ENCODE data around the gene FAF2. TPM values are rescaled to one million over a fixed set of nuclear protein-coding genes. Genes with fewer than 3 reads are reported as not detected.

FAF2 gene
- total RNA-seq, 1 experiment from 2014 or later, result 32.9 TPM

DNA sequence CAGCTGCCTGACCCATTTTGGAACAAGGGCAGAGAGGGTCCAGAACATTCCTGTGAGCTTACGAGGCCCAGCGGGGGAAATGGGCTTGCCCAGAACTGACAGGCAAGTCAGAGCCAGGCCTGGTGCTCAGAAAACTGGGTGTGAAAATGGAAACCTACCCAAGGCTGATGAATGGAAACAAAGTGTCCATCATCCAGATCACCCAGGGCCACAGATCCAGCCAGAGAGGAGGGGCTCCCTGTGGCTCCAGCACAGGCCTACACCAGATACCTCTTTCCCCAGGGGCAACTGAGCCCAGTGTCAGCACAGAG is 35.0 kb upstream of the FAF2 start:
- ATAC-seq (no peak), DNase-seq (ENCODE audit: low spot score) (no peak)
- peaks cover 17% of the 10 kb centered on the region for H3K27me3 Mint-ChIP-seq (ENCODE audit: low read depth)
- H3K27ac Mint-ChIP-seq, result no peak overlapping the region
- H3K36me3 Mint-ChIP-seq, result peaks cover 4% of the 10 kb centered on the region
- peaks cover 7% of the 10 kb centered on the region for H3K9me3 Mint-ChIP-seq
- CTCF ChIA-PET, result no interaction called here
- H3K4me1 Mint-ChIP-seq, result peaks cover 6% of the 10 kb centered on the region; the same call in 1 of the 2 replicates
- POLR2A ChIA-PET, result no interaction called here
- no peak overlapping the region for H3K4me3 Mint-ChIP-seq
- TF ChIP-seq KAT7 (CRISPR knock-in tag; IDR thresholded peaks at IDR 0.05; ENCODE audit: borderline replicate concordance) (no peak), SOX15 (CRISPR knock-in tag; IDR thresholded peaks at IDR 0.05) (no peak), TCF7 (CRISPR knock-in tag; IDR thresholded peaks at IDR 0.05; ENCODE audit: low read depth) (no peak), ZNF219 (CRISPR knock-in tag; IDR thresholded peaks at IDR 0.05; ENCODE audit: borderline replicate concordance) (no peak), RORB (CRISPR knock-in tag; IDR thresholded peaks at IDR 0.05) (no peak), ZNF263 (CRISPR knock-in tag; IDR thresholded peaks at IDR 0.05; ENCODE audit: low read depth) (no peak), ZNF121 (CRISPR knock-in tag; IDR thresholded peaks at IDR 0.05) (no peak), CREM (CRISPR knock-in tag; IDR thresholded peaks at IDR 0.05) (no peak)
- TF ChIP-seq, protein P1, sequence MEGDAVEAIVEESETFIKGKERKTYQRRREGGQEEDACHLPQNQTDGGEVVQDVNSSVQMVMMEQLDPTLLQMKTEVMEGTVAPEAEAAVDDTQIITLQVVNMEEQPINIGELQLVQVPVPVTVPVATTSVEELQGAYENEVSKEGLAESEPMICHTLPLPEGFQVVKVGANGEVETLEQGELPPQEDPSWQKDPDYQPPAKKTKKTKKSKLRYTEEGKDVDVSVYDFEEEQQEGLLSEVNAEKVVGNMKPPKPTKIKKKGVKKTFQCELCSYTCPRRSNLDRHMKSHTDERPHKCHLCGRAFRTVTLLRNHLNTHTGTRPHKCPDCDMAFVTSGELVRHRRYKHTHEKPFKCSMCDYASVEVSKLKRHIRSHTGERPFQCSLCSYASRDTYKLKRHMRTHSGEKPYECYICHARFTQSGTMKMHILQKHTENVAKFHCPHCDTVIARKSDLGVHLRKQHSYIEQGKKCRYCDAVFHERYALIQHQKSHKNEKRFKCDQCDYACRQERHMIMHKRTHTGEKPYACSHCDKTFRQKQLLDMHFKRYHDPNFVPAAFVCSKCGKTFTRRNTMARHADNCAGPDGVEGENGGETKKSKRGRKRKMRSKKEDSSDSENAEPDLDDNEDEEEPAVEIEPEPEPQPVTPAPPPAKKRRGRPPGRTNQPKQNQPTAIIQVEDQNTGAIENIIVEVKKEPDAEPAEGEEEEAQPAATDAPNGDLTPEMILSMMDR (IDR thresholded peaks at IDR 0.05), result no peak
- TF ChIP-seq, protein P2, sequence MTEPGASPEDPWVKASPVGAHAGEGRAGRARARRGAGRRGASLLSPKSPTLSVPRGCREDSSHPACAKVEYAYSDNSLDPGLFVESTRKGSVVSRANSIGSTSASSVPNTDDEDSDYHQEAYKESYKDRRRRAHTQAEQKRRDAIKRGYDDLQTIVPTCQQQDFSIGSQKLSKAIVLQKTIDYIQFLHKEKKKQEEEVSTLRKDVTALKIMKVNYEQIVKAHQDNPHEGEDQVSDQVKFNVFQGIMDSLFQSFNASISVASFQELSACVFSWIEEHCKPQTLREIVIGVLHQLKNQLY (CRISPR knock-in tag; IDR thresholded peaks at IDR 0.05), result no peak
- TF ChIP-seq, protein P3, sequence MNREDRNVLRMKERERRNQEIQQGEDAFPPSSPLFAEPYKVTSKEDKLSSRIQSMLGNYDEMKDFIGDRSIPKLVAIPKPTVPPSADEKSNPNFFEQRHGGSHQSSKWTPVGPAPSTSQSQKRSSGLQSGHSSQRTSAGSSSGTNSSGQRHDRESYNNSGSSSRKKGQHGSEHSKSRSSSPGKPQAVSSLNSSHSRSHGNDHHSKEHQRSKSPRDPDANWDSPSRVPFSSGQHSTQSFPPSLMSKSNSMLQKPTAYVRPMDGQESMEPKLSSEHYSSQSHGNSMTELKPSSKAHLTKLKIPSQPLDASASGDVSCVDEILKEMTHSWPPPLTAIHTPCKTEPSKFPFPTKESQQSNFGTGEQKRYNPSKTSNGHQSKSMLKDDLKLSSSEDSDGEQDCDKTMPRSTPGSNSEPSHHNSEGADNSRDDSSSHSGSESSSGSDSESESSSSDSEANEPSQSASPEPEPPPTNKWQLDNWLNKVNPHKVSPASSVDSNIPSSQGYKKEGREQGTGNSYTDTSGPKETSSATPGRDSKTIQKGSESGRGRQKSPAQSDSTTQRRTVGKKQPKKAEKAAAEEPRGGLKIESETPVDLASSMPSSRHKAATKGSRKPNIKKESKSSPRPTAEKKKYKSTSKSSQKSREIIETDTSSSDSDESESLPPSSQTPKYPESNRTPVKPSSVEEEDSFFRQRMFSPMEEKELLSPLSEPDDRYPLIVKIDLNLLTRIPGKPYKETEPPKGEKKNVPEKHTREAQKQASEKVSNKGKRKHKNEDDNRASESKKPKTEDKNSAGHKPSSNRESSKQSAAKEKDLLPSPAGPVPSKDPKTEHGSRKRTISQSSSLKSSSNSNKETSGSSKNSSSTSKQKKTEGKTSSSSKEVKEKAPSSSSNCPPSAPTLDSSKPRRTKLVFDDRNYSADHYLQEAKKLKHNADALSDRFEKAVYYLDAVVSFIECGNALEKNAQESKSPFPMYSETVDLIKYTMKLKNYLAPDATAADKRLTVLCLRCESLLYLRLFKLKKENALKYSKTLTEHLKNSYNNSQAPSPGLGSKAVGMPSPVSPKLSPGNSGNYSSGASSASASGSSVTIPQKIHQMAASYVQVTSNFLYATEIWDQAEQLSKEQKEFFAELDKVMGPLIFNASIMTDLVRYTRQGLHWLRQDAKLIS (CRISPR knock-in tag; IDR thresholded peaks at IDR 0.05; ENCODE audit: borderline replicate concordance), result no peak
- TF ChIP-seq, protein P4, sequence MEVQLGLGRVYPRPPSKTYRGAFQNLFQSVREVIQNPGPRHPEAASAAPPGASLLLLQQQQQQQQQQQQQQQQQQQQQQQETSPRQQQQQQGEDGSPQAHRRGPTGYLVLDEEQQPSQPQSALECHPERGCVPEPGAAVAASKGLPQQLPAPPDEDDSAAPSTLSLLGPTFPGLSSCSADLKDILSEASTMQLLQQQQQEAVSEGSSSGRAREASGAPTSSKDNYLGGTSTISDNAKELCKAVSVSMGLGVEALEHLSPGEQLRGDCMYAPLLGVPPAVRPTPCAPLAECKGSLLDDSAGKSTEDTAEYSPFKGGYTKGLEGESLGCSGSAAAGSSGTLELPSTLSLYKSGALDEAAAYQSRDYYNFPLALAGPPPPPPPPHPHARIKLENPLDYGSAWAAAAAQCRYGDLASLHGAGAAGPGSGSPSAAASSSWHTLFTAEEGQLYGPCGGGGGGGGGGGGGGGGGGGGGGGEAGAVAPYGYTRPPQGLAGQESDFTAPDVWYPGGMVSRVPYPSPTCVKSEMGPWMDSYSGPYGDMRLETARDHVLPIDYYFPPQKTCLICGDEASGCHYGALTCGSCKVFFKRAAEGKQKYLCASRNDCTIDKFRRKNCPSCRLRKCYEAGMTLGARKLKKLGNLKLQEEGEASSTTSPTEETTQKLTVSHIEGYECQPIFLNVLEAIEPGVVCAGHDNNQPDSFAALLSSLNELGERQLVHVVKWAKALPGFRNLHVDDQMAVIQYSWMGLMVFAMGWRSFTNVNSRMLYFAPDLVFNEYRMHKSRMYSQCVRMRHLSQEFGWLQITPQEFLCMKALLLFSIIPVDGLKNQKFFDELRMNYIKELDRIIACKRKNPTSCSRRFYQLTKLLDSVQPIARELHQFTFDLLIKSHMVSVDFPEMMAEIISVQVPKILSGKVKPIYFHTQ (CRISPR knock-in tag; IDR thresholded peaks at IDR 0.05), result no peak

DNA sequence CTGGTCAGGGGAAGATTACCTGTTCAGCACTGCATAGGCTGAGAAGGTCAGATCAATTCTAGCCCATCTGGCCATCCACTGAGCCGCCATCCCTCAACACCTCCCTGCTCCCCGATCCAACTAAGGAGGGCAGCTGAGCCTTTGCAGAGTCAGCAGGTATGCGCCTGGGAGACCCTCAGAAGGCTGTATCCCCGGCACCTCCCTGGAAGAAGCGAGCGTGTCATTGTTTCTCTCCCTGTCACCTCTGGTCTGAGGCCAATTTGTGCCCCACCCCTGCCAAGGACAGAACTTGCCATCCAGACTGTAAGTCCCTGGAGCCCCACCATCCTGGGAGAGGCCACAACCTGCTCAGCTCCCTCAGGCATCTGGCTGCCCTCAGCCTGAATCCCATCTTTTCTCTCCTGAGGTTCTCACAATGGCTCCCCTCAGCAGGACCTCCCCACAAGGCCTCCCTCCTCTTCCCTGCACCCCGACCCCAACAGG is 34.4 kb upstream of the FAF2 start:
- DNase-seq (ENCODE audit: low spot score) (no peak), ATAC-seq (no peak)
- H3K9me3 Mint-ChIP-seq, result peaks cover 8% of the 10 kb centered on the region
- peaks cover 4% of the 10 kb centered on the region for H3K36me3 Mint-ChIP-seq
- peaks cover 20% of the 10 kb centered on the region for H3K27me3 Mint-ChIP-seq (ENCODE audit: low read depth)
- no peak overlapping the region for H3K4me3 Mint-ChIP-seq
- CTCF ChIA-PET, result interaction anchor here (1.0 kb wide), 1 partner anchor 22 kb away, joined by 3 read pairs; no protein-coding TSS in a partner anchor
- H3K27ac Mint-ChIP-seq, result no peak overlapping the region
- POLR2A ChIA-PET, result no interaction called here
- H3K4me1 Mint-ChIP-seq, result peaks cover 6% of the 10 kb centered on the region; the same call in 1 of the 2 replicates
- TF ChIP-seq JUN (CRISPR knock-in tag; IDR thresholded peaks at IDR 0.05) (no peak), GABPB1 (CRISPR knock-in tag; IDR thresholded peaks at IDR 0.05) (no peak), CREM (CRISPR knock-in tag; IDR thresholded peaks at IDR 0.05) (no peak), NR1H2 (CRISPR knock-in tag; IDR thresholded peaks at IDR 0.05) (no peak), ZNF138 (CRISPR knock-in tag; conservative IDR thresholded peaks at IDR 0.05) (no peak), ZNF121 (CRISPR knock-in tag; IDR thresholded peaks at IDR 0.05) (no peak), NFATC4 (CRISPR knock-in tag; IDR thresholded peaks at IDR 0.05) (no peak), ZNF416 (CRISPR knock-in tag; IDR thresholded peaks at IDR 0.05) (no peak), NR3C1 (CRISPR knock-in tag; conservative IDR thresholded peaks at IDR 0.05; ENCODE audit: low read depth) (no peak), NFYB (CRISPR knock-in tag; conservative IDR thresholded peaks at IDR 0.05; ENCODE audit: low read depth) (no peak), TP53 (CRISPR knock-in tag; IDR thresholded peaks at IDR 0.05) (no peak)
- TF ChIP-seq, protein P5, sequence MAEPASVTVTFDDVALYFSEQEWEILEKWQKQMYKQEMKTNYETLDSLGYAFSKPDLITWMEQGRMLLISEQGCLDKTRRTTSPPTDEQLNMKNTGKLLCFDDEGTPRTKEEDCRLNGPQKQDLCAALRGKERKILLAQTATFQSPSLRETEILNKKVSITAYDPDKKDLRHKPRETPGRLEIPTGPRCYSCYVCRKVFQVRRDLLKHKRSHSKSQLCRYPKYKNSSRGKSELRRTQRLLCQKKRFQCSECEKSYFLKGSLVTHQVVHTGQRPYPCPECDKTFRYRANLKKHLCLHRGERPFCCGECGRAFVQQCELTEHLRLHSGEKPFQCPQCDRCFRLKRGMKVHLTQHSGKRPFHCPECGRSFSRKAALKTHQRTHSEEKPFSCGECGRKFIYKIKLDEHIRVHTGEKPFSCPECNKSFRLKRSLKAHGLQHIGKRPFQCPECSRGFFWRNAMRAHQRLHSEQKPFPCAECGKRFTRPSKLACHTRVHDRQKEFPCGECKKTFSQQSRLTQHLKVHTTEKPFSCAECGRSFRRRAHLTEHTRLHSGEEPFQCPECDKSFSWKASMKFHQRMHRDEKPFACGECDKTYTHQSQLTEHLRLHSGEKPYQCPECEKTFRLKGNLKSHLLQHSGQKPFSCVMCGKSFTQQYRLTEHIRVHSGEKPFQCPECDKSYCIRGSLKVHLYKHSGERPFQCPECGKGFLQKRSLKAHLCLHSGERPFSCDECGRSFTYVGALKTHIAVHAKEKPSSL (CRISPR knock-in tag; conservative IDR thresholded peaks at IDR 0.05), result no peak
- TF ChIP-seq, protein P6, sequence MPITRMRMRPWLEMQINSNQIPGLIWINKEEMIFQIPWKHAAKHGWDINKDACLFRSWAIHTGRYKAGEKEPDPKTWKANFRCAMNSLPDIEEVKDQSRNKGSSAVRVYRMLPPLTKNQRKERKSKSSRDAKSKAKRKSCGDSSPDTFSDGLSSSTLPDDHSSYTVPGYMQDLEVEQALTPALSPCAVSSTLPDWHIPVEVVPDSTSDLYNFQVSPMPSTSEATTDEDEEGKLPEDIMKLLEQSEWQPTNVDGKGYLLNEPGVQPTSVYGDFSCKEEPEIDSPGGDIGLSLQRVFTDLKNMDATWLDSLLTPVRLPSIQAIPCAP (CRISPR knock-in tag; IDR thresholded peaks at IDR 0.05), result no peak
- TF ChIP-seq, protein P7, sequence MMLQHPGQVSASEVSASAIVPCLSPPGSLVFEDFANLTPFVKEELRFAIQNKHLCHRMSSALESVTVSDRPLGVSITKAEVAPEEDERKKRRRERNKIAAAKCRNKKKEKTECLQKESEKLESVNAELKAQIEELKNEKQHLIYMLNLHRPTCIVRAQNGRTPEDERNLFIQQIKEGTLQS (CRISPR knock-in tag; conservative IDR thresholded peaks at IDR 0.05), result no peak
